SK-N-SH (cell line): ENCODE results near the gene HDAC8. TPM values are rescaled to one million over a fixed set of nuclear protein-coding genes. Genes with fewer than 3 reads are reported as not detected.

ENCODE experiments used
- CTCF ChIA-PET: fragments of 300-600, 350-600 bp; formaldehyde crosslinking; extraction: SDS; loops from one replicate; lab custom pipeline; 2021; lab: Yijun Ruan, JAX
- POLR2A ChIA-PET: fragments of 350-600 bp; sonication (Branson Sonifier 250); formaldehyde crosslinking; extraction: SDS; loops from one replicate; lab custom pipeline; 2020; ENCODE audit warnings: antibody characterized with exemption, inconsistent platforms; lab: Yijun Ruan, JAX
- DNase-seq: peaks from one replicate; pipeline ENCODE4 v3.0.0; 2012
- H2AFZ ChIP-seq: fragments of 200-600 bp; sonication (generic); 2 replicates; pipeline ENCODE4 v1.8.1; 2016; ENCODE audit warnings: antibody characterized with exemption, mild to moderate bottlenecking, low read depth
- H3F3A ChIP-seq: fragments of 200-600 bp; sonication (generic); replicated peaks from 2 replicates; pipeline ENCODE3; 2016; ENCODE audit warnings: antibody characterized with exemption, mild to moderate bottlenecking; ENCODE audit not compliant: insufficient read depth
- H3K27ac ChIP-seq, 2 experiments: fragments of 200-500 bp in 1 of 2; fragments of 200-600 bp in 1 of 2; sonication (Bioruptor generic) in 1 of 2; sonication (generic), shearing (Covaris generic) in 1 of 2; 2 replicates each; pipeline versions ENCODE4 v1.5.1 to v1.6.1; 2014 to 2016; ENCODE audit warnings: low read depth in 2 of 2, inconsistent platforms in 1 of 2, low read length in 1 of 2, mild to moderate bottlenecking in 1 of 2, mixed read lengths in 1 of 2
- H3K27me3 ChIP-seq: fragments of 200-600 bp; sonication (generic), shearing (Covaris generic); 2 replicates; pipeline ENCODE4 v1.6.1; 2016; ENCODE audit warnings: mixed run types; ENCODE audit not compliant: insufficient read depth
- H3K36me3 ChIP-seq, 2 experiments: fragments of 200-500 bp in 1 of 2; fragments of 200-600 bp in 1 of 2; sonication (Bioruptor generic) in 1 of 2; sonication (generic) in 1 of 2; replicated peaks in 1 of 2; 2 replicates each; pipeline versions ENCODE3 to v1.5.1; 2014 to 2016; ENCODE audit warnings: low read length in 1 of 2, mild to moderate bottlenecking in 1 of 2; ENCODE audit not compliant: insufficient read depth in 2 of 2, control insufficient read depth in 1 of 2
- H3K4me1 ChIP-seq, 2 experiments: fragments of 200-500 bp in 1 of 2; fragments of 200-600 bp in 1 of 2; sonication (Bioruptor generic) in 1 of 2; sonication (generic), shearing (Covaris generic) in 1 of 2; 2 replicates each; pipeline versions ENCODE4 v1.5.1 to v1.6.1; 2014 to 2016; ENCODE audit warnings: low read depth in 1 of 2, low read length in 1 of 2, mixed run types in 1 of 2; ENCODE audit not compliant: insufficient read depth in 2 of 2, control insufficient read depth in 1 of 2
- H3K4me2 ChIP-seq: fragments of 200-600 bp; sonication (generic), shearing (Covaris generic); 2 replicates; pipeline ENCODE4 v1.6.1; 2017; ENCODE audit warnings: mixed run types
- H3K4me3 ChIP-seq, 2 experiments: fragments of 200-500 bp in 1 of 2; fragments of 200-600 bp in 1 of 2; sonication (Bioruptor generic) in 1 of 2; sonication (generic), shearing (Covaris generic) in 1 of 2; 2 replicates each; pipeline versions ENCODE4 v1.5.1 to v1.8.1; 2014 to 2016; ENCODE audit warnings: low read depth in 2 of 2, inconsistent platforms in 1 of 2, low read length in 1 of 2, mild to moderate bottlenecking in 1 of 2, mixed read lengths in 1 of 2, moderate library complexity in 1 of 2
- H3K79me2 ChIP-seq: fragments of 200-600 bp; sonication (generic); 2 replicates; pipeline ENCODE4 v1.8.1; 2017; ENCODE audit warnings: mild to moderate bottlenecking; ENCODE audit not compliant: insufficient read depth
- H3K9ac ChIP-seq: fragments of 200-600 bp; sonication (generic); 2 replicates; pipeline ENCODE4 v1.6.1; 2017; ENCODE audit warnings: mixed run types
- H3K9me2 ChIP-seq: fragments of 200-600 bp; sonication (generic); 2 replicates; pipeline ENCODE4 v1.6.1; 2017; ENCODE audit warnings: mixed run types
- H3K9me3 ChIP-seq: fragments of 200-600 bp; sonication (generic); 2 replicates; pipeline ENCODE4 v1.6.1; 2017; ENCODE audit warnings: mixed run types, mild to moderate bottlenecking, moderate library complexity
- H4K20me1 ChIP-seq: fragments of 200-600 bp; sonication (generic); 2 replicates; pipeline ENCODE4 v1.6.1; 2017; ENCODE audit warnings: mild to moderate bottlenecking, mixed run types; ENCODE audit not compliant: insufficient read depth
- CHD2 ChIP-seq: fragments of 150-350 bp; IDR thresholded peaks from 2 replicates; pipeline ENCODE4 v1.6.1; 2018; ENCODE audit warnings: low read length; ENCODE audit not compliant: partially characterized antibody
- EP300 ChIP-seq, 2 experiments: IDR thresholded peaks; 2 replicates each; pipeline versions ENCODE4 v1.4.0 to v1.6.1; 2012; ENCODE audit warnings: borderline replicate concordance in 1 of 2, low read depth in 1 of 2, low read length in 1 of 2
- GABPA ChIP-seq: IDR thresholded peaks from 2 replicates; pipeline ENCODE4 v1.4.0; 2012; ENCODE audit warnings: low read depth, mild to moderate bottlenecking
- RFX5 ChIP-seq: IDR thresholded peaks from 2 replicates; pipeline ENCODE4 v1.6.1; 2012; ENCODE audit warnings: mild to moderate bottlenecking, improper control_type of control experiment, low read length
- RXRA ChIP-seq: IDR thresholded peaks from 2 replicates; pipeline ENCODE4 v1.4.0; 2012; ENCODE audit warnings: low read depth, mild to moderate bottlenecking, borderline replicate concordance
- SMC3 ChIP-seq: IDR thresholded peaks from 2 replicates; pipeline ENCODE4 v1.6.1; 2012; ENCODE audit warnings: low read depth, low read length, improper control_type of control experiment
- TAF1 ChIP-seq: IDR thresholded peaks from 2 replicates; pipeline ENCODE4 v1.6.1; 2012; ENCODE audit warnings: low read depth, mild to moderate bottlenecking, low read length, moderate library complexity, borderline replicate concordance
- TEAD4 ChIP-seq: IDR thresholded peaks from 2 replicates; pipeline ENCODE4 v1.4.0; 2012; ENCODE audit warnings: mild to moderate bottlenecking, borderline replicate concordance; ENCODE audit not compliant: insufficient read depth
- YY1 ChIP-seq: IDR thresholded peaks from 2 replicates; pipeline ENCODE4 v1.4.0; 2012; ENCODE audit warnings: low read depth, mild to moderate bottlenecking
- WGBS: methylation state at CpG from one replicate; pipeline ENCODE4 v1.1.6; 2017; ENCODE audit warnings: low lambda C conversion rate; 5-methylcytosine and 5-hydroxymethylcytosine counted together
- polyA plus RNA-seq, 3 experiments: library from polyadenylated mRNA; depleted of rRNA; stranded (reverse); fragments of >200 nt; gene quantifications; 2 replicates each; pipeline ENCODE4 v1.2.3, GENCODE V29; 2012
- TF ChIP-seq, protein P1 (sequence below): IDR thresholded peaks from 2 replicates; pipeline ENCODE4 v1.6.1; 2012; ENCODE audit warnings: mild to moderate bottlenecking, low read depth, low read length, moderate library complexity
- TF ChIP-seq, protein P2 (sequence below): fragments of 150-350 bp; IDR thresholded peaks from 2 replicates; pipeline ENCODE4 v1.6.1; 2016; ENCODE audit warnings: mild to moderate bottlenecking, low read depth, low read length
- TF ChIP-seq, protein P3 (sequence below): IDR thresholded peaks from 2 replicates; pipeline ENCODE4; 2012

Gene HDAC8
- polyA plus RNA-seq, 1 of the 3 experiments (the other 2 are of a cell fraction) = 30.6 TPM

DNA sequence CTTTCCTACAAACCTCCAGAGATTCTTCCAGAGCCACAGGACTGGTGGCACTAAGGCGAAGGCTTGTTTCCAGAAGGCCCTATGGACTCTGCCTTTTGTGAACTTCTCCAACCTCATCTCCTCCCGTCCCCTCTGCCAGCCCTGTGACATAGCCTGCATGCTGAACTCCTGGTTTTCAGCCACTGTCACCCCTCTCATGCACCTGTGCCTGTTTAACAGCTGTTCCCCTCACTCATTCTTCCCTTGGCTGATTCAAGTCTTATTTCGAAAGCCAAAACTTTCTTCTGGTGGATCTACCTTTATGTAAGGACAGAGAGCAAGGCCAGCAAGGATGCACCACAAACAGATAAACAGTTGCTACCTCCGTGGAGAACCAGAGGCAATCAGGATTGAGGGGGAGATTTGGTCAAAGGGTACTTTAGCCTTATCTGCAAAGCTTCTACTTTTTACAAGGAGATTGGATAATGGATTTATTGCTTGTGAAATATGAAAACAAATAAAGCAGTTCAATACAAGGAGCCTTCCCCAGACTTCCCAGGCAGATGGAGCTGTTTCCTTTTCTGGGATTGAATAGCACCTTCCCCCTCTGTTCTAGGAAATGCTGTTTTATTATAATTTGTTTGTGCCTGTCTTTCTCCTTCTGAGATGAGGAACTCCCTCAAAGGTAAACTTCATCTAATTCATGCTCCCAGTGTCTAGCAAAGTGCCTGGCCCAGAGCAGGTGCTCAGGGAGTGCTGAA lies 272.6 kb downstream of the HDAC8 start:
- Histone ChIP-seq H3K27me3 (peaks cover 53% of the 10 kb centered on the region), H3K9me2 (no peaks in the 10 kb centered on the region), H2AFZ (no peak overlapping the region), H3F3A (no peaks in the 10 kb centered on the region), H3K27ac (no peak overlapping the region), H3K4me3 (no peak overlapping the region), H3K4me1 (peaks cover 0 to 6% of the 10 kb centered on the region in 2 experiments; a peak in 1 of 4 replicates), H3K9me3 (no peaks in the 10 kb centered on the region), H3K9ac (no peak overlapping the region), H3K79me2 (no peaks in the 10 kb centered on the region), H4K20me1 (no peaks in the 10 kb centered on the region), H3K4me2 (no peak overlapping the region), H3K36me3 (no peaks in the 10 kb centered on the region)
- no peak for DNase-seq
- ChIA-PET CTCF (no interaction called here), POLR2A (interaction anchor here (1.6 kb wide), 1 partner anchor 23 kb away, joined by 5 read pairs; the partner anchor contains the start of gene RPS4X)
- 29% methylated on average over 4 of the region's 4 CpGs for WGBS
- TF ChIP-seq, protein P1, sequence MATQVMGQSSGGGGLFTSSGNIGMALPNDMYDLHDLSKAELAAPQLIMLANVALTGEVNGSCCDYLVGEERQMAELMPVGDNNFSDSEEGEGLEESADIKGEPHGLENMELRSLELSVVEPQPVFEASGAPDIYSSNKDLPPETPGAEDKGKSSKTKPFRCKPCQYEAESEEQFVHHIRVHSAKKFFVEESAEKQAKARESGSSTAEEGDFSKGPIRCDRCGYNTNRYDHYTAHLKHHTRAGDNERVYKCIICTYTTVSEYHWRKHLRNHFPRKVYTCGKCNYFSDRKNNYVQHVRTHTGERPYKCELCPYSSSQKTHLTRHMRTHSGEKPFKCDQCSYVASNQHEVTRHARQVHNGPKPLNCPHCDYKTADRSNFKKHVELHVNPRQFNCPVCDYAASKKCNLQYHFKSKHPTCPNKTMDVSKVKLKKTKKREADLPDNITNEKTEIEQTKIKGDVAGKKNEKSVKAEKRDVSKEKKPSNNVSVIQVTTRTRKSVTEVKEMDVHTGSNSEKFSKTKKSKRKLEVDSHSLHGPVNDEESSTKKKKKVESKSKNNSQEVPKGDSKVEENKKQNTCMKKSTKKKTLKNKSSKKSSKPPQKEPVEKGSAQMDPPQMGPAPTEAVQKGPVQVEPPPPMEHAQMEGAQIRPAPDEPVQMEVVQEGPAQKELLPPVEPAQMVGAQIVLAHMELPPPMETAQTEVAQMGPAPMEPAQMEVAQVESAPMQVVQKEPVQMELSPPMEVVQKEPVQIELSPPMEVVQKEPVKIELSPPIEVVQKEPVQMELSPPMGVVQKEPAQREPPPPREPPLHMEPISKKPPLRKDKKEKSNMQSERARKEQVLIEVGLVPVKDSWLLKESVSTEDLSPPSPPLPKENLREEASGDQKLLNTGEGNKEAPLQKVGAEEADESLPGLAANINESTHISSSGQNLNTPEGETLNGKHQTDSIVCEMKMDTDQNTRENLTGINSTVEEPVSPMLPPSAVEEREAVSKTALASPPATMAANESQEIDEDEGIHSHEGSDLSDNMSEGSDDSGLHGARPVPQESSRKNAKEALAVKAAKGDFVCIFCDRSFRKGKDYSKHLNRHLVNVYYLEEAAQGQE = no peak
- TF ChIP-seq CHD2 = no peak
- TF ChIP-seq TAF1 = no peak
- TF ChIP-seq EP300 (IDR thresholded peaks at IDR 0.05; ENCODE audit: borderline replicate concordance in 1 of 2, low read depth in 1 of 2, low read length in 1 of 2) = no peak
- no peak for TF ChIP-seq TEAD4
- no peak for TF ChIP-seq RXRA
- TF ChIP-seq GABPA = no peak
- TF ChIP-seq, protein P2, sequence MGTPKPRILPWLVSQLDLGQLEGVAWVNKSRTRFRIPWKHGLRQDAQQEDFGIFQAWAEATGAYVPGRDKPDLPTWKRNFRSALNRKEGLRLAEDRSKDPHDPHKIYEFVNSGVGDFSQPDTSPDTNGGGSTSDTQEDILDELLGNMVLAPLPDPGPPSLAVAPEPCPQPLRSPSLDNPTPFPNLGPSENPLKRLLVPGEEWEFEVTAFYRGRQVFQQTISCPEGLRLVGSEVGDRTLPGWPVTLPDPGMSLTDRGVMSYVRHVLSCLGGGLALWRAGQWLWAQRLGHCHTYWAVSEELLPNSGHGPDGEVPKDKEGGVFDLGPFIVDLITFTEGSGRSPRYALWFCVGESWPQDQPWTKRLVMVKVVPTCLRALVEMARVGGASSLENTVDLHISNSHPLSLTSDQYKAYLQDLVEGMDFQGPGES = no peak
- no peak for TF ChIP-seq RFX5
- TF ChIP-seq, protein P3, sequence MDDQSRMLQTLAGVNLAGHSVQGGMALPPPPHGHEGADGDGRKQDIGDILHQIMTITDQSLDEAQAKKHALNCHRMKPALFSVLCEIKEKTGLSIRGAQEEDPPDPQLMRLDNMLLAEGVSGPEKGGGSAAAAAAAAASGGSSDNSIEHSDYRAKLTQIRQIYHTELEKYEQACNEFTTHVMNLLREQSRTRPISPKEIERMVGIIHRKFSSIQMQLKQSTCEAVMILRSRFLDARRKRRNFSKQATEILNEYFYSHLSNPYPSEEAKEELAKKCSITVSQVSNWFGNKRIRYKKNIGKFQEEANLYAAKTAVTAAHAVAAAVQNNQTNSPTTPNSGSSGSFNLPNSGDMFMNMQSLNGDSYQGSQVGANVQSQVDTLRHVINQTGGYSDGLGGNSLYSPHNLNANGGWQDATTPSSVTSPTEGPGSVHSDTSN = no peak
- TF ChIP-seq YY1 = no peak
- no peak for TF ChIP-seq SMC3
